Osteocyte (in vitro differentiated cells): Measurements from ENCODE around the gene RAB8B. TPM values are rescaled to one million over a fixed set of nuclear protein-coding genes. Genes with fewer than 3 reads are reported as not detected.
A peak's percentile ranks its signal among the peaks of the same experiment; 100 is the strongest.

Experiments used
- DNase-seq: peaks from one replicate; pipeline ENCODE4 v3.0.0; 2021; ENCODE audit warnings: mixed read lengths; ENCODE audit not compliant: unreplicated experiment; ENCODE audit errors: extremely low spot score
- H3K27ac Mint-ChIP-seq: one replicate; pipeline ENCODE4 v1.8.0; 2021; ENCODE audit warnings: mild to moderate bottlenecking, mixed read lengths; ENCODE audit not compliant: unreplicated experiment
- H3K27me3 Mint-ChIP-seq: one replicate; pipeline ENCODE4 v1.8.0; 2021; ENCODE audit warnings: mixed read lengths; ENCODE audit not compliant: unreplicated experiment
- H3K36me3 Mint-ChIP-seq: one replicate; pipeline ENCODE4 v1.8.0; 2021; ENCODE audit warnings: mixed read lengths; ENCODE audit not compliant: unreplicated experiment
- H3K4me1 Mint-ChIP-seq: one replicate; pipeline ENCODE4 v1.8.0; 2021; ENCODE audit warnings: mixed read lengths; ENCODE audit not compliant: unreplicated experiment
- H3K4me3 Mint-ChIP-seq: one replicate; pipeline ENCODE4 v1.8.0; 2021; ENCODE audit warnings: mild to moderate bottlenecking, moderate library complexity, mixed read lengths; ENCODE audit not compliant: unreplicated experiment
- H3K9me3 Mint-ChIP-seq: one replicate; pipeline ENCODE4 v1.8.0; 2021; ENCODE audit warnings: mixed read lengths; ENCODE audit not compliant: unreplicated experiment
- CTCF ChIP-seq: fragments of 200-600 bp; sonication (generic); IDR thresholded peaks from 2 replicates; pipeline ENCODE4 v1.5.0; 2021; ENCODE audit warnings: antibody characterized with exemption, mild to moderate bottlenecking, moderate library complexity
- total RNA-seq: library from RNA; stranded (reverse); gene quantifications from 2 replicates; pipeline ENCODE4 v1.2.1, GENCODE V29; 2021

Gene RAB8B
- total RNA-seq, 1 donor from 2014 or later = 29.8 TPM

- Mint-ChIP-seq H3K27me3 (no peaks in the 10 kb centered on the region), H3K27ac (no peak overlapping the region), H3K9me3 (no peaks in the 10 kb centered on the region), H3K36me3 (no peaks in the 10 kb centered on the region), H3K4me1 (peaks cover 21% of the 10 kb centered on the region), H3K4me3 (no peak overlapping the region)
- TF ChIP-seq CTCF = no peak
- DNase-seq = no peak
Measured at GRCh38 chr15:63181648-63182047, 7.8 kb upstream of the RAB8B start.

- Mint-ChIP-seq H3K4me3 (no peak overlapping the region), H3K36me3 (no peaks in the 10 kb centered on the region), H3K4me1 (peaks cover 32% of the 10 kb centered on the region), H3K9me3 (no peaks in the 10 kb centered on the region), H3K27ac (peak overlapping the region; percentile 67), H3K27me3 (no peaks in the 10 kb centered on the region)
- no peak for TF ChIP-seq CTCF
- no peak for DNase-seq
Measured at GRCh38 chr15:63185206-63185605, 4.2 kb upstream of the RAB8B start.

DNA sequence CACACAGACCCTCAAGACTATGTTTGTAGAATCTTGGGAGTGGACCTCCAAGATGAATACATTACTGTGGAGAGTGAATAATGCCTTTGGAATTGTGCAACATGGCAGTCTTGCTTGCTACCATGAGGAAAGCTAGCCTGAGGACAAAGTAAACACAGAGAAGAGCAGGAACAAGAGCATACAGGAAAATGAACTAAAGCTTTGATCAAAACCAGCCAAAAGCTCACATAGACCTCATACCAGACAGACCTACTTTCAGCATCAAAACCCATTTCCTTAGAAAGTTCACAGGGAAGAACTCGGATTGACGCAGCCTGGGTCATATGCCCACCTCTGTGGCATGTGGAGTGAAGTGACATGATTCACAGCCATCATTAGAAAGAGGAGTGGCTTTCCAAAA is 3.3 kb upstream of the RAB8B start:
- peak overlapping the region; percentile 74 for H3K27ac Mint-ChIP-seq
- no peak overlapping the region for H3K4me3 Mint-ChIP-seq
- H3K36me3 Mint-ChIP-seq = no peaks in the 10 kb centered on the region
- TF ChIP-seq CTCF = no peak
- H3K9me3 Mint-ChIP-seq = no peaks in the 10 kb centered on the region
- H3K4me1 Mint-ChIP-seq = peaks cover 40% of the 10 kb centered on the region
- DNase-seq = no peak
- no peaks in the 10 kb centered on the region for H3K27me3 Mint-ChIP-seq

DNA sequence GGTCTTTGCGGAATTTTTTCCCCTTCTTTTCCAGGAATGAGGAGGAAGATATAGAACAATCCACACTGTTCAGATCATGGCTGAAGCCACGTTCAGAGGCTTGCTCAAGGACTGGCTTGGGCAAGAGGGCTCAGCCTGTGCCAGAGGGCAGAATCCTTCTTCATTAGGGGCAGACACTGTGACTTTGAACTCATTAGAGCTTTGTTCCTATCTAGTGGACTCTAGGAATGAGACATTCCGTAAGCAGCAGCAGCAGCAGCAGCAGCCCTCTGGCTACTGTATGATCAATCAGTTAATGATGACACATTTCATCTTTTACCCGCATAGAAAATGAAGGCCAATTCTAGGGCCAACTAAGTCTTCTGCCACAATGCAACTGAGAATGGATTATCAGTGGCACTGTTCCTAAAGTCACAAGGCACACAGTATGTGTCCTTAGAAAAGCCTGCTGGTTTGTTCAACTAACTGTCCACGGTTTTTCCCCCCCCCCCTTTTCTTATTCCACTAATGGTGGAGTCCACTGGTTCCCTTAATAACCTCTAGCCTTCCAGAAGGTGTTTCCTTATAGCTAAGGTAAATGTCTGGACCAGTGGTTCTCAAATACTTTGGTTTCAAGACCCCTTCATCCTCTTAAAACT is 1.7 kb upstream of the RAB8B start:
- H3K27ac Mint-ChIP-seq = no peak overlapping the region
- no peaks in the 10 kb centered on the region for H3K36me3 Mint-ChIP-seq
- H3K9me3 Mint-ChIP-seq = no peaks in the 10 kb centered on the region
- no peak overlapping the region for H3K4me3 Mint-ChIP-seq
- H3K27me3 Mint-ChIP-seq = no peaks in the 10 kb centered on the region
- no peak for TF ChIP-seq CTCF
- peaks cover 55% of the 10 kb centered on the region for H3K4me1 Mint-ChIP-seq
- no peak for DNase-seq

- Mint-ChIP-seq H3K27me3 (no peaks in the 10 kb centered on the region), H3K4me3 (peak overlapping the region; percentile 76), H3K9me3 (no peaks in the 10 kb centered on the region), H3K27ac (peak overlapping the region; percentile 97), H3K36me3 (no peaks in the 10 kb centered on the region), H3K4me1 (peaks cover 56% of the 10 kb centered on the region)
- no peak for TF ChIP-seq CTCF
- no peak for DNase-seq
Measured at GRCh38 chr15:63188247-63188925, 1.0 kb upstream of the RAB8B start.
